ENCODE data around the gene WDR59. TPM values are rescaled to one million over a fixed set of nuclear protein-coding genes. Genes with fewer than 3 reads are reported as not detected.

The WDR59 gene
- total RNA-seq, result 16.0 and 23.4 TPM in 2 replicates

GRCh38 chr16:74984529-74985296 is at the start of gene WDR59:
TSS of gene WDR59 (minus strand) at chr16:74985123. CDS start at chr16:74985017, 106 bp downstream.
- DNase-seq (ENCODE audit: low read depth), result peak; percentile 98
- Histone ChIP-seq H3K36me3 (ENCODE audit: control insufficient read depth, insufficient read depth, low read length) (no peaks in the 10 kb centered on the region), H3K4me3 (ENCODE audit: low read depth, low read length) (peak within 1 kb of the TSS; percentile 98), H3K27me3 (ENCODE audit: control insufficient read depth, insufficient read depth, low read length) (no peaks in the 10 kb centered on the region)
- TF ChIP-seq CTCF (IDR thresholded peaks at IDR 0.05; ENCODE audit: insufficient read depth, low read length, poor library complexity, severe bottlenecking), result no peak

GRCh38 chr16:75032655-75033054 is 47.7 kb upstream of the WDR59 start:
- DNase-seq (ENCODE audit: low read depth), result no peak
- TF ChIP-seq CTCF (IDR thresholded peaks at IDR 0.05; ENCODE audit: insufficient read depth, low read length, poor library complexity, severe bottlenecking), result no peak

GRCh38 chr16:75029854-75030253 is 44.9 kb upstream of the WDR59 start:
- no peak for DNase-seq (ENCODE audit: low read depth)
- H3K36me3 ChIP-seq (ENCODE audit: control insufficient read depth, insufficient read depth, low read length), result no peaks in the 10 kb centered on the region
- no peaks in the 10 kb centered on the region for H3K27me3 ChIP-seq (ENCODE audit: control insufficient read depth, insufficient read depth, low read length)
- H3K4me3 ChIP-seq (ENCODE audit: low read depth, low read length), result no peak overlapping the region
- no peak for TF ChIP-seq CTCF (IDR thresholded peaks at IDR 0.05; ENCODE audit: insufficient read depth, low read length, poor library complexity, severe bottlenecking)

More at GRCh38 chr16:75032655-75033054, 47.7 kb upstream of the WDR59 start:
- Histone ChIP-seq H3K27me3 (ENCODE audit: control insufficient read depth, insufficient read depth, low read length) (no peaks in the 10 kb centered on the region), H3K4me3 (ENCODE audit: low read depth, low read length) (no peak overlapping the region), H3K36me3 (ENCODE audit: control insufficient read depth, insufficient read depth, low read length) (no peaks in the 10 kb centered on the region)

- no peaks in the 10 kb centered on the region for H3K27me3 ChIP-seq (ENCODE audit: control insufficient read depth, insufficient read depth, low read length)
- no peak for DNase-seq (ENCODE audit: low read depth)
- no peak overlapping the region for H3K4me3 ChIP-seq (ENCODE audit: low read depth, low read length)
- H3K36me3 ChIP-seq (ENCODE audit: control insufficient read depth, insufficient read depth, low read length), result no peaks in the 10 kb centered on the region
- no peak for TF ChIP-seq CTCF (IDR thresholded peaks at IDR 0.05; ENCODE audit: insufficient read depth, low read length, poor library complexity, severe bottlenecking)
Measured at GRCh38 chr16:75028544-75029135, 43.7 kb upstream of the WDR59 start.

GRCh38 chr16:75027520-75028300 is 42.8 kb upstream of the WDR59 start:
- no peak overlapping the region for H3K4me3 ChIP-seq (ENCODE audit: low read depth, low read length)
- TF ChIP-seq CTCF (IDR thresholded peaks at IDR 0.05; ENCODE audit: insufficient read depth, low read length, poor library complexity, severe bottlenecking), result no peak
- H3K27me3 ChIP-seq (ENCODE audit: control insufficient read depth, insufficient read depth, low read length), result no peaks in the 10 kb centered on the region
- DNase-seq (ENCODE audit: low read depth), result no peak
- no peaks in the 10 kb centered on the region for H3K36me3 ChIP-seq (ENCODE audit: control insufficient read depth, insufficient read depth, low read length)

Data from kidney epithelial cell (primary cell).